Measurements from ENCODE around the gene TBX15. TPM values are rescaled to one million over a fixed set of nuclear protein-coding genes. Genes with fewer than 3 reads are reported as not detected.
"Not testable (repeated sequence)": the region's sequence is repeated elsewhere in the genome, so short reads cannot be mapped to it uniquely, and the experiment has no call there.

TBX15 gene
- total RNA-seq, 1 donor from 2014 or later: not detected

DNA sequence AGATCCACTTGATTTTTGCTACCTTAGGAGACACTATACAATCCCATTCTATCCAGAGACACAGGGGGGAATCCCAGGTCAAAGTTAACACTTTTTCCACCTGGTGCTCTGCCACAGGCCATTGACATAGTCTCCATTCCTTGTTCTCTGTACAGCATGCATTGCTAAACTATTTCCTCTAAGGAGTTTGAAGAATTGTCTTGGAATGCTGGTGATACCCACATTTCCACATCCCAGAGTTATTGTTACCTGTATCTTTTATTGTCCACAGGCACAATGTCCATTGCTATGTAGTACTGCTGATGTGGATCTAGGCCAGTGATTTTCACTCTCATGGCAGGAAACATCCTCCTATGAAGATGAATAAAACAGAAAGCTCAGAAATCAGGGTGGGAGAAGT is 61.9 kb downstream of the TBX15 start:
- H3K27ac Mint-ChIP-seq: no peak overlapping the region
- H3K36me3 Mint-ChIP-seq (ENCODE audit: low read depth): no peaks in the 10 kb centered on the region
- H3K4me1 Mint-ChIP-seq: no peaks in the 10 kb centered on the region
- no peaks in the 10 kb centered on the region for H3K27me3 Mint-ChIP-seq
- H3K9me3 Mint-ChIP-seq: no peaks in the 10 kb centered on the region
- DNase-seq: no peak
- H3K4me3 Mint-ChIP-seq: no peak overlapping the region
- intact Hi-C loops (cut with micrococcal nuclease): no loop called here

DNA sequence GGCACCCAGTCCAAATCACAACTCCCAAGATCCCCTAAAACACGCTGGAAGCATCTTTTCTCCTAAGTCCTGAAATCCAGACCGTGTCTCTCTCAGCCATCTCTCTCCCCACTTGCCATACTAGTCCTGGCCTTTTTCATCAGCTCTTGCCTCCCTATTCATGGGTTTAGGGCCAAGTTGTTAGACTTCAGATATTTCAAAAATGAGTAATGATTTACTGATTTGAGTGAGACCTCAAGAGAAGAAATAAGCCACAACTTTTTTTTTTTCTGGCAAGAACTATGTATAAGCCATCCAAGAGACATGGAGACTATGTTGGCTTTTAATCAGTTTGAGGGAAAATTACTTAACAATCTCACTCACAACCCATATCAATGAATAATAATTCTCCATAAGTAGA is 62.5 kb downstream of the TBX15 start:
- no peaks in the 10 kb centered on the region for H3K4me1 Mint-ChIP-seq
- H3K4me3 Mint-ChIP-seq: no peak overlapping the region
- DNase-seq: no peak
- no peaks in the 10 kb centered on the region for H3K9me3 Mint-ChIP-seq
- intact Hi-C loops (cut with micrococcal nuclease): no loop called here
- H3K27ac Mint-ChIP-seq: no peak overlapping the region
- no peaks in the 10 kb centered on the region for H3K36me3 Mint-ChIP-seq (ENCODE audit: low read depth)
- H3K27me3 Mint-ChIP-seq: no peaks in the 10 kb centered on the region

- no peaks in the 10 kb centered on the region for H3K36me3 Mint-ChIP-seq (ENCODE audit: low read depth)
- H3K4me3 Mint-ChIP-seq: no peak overlapping the region
- no peak for DNase-seq
- intact Hi-C loops (cut with micrococcal nuclease): no loop called here
- no peaks in the 10 kb centered on the region for H3K27me3 Mint-ChIP-seq
- no peaks in the 10 kb centered on the region for H3K4me1 Mint-ChIP-seq
- H3K27ac Mint-ChIP-seq: no peak overlapping the region
- no peaks in the 10 kb centered on the region for H3K9me3 Mint-ChIP-seq
Measured at GRCh38 chr1:118923319-118923718, 64.8 kb downstream of the TBX15 start.

- intact Hi-C loops (cut with micrococcal nuclease): no loop called here
- H3K27me3 Mint-ChIP-seq: no peaks in the 10 kb centered on the region
- no peak for DNase-seq
- H3K4me3 Mint-ChIP-seq: no peak overlapping the region
- no peaks in the 10 kb centered on the region for H3K4me1 Mint-ChIP-seq
- no peak overlapping the region for H3K27ac Mint-ChIP-seq
- no peaks in the 10 kb centered on the region for H3K36me3 Mint-ChIP-seq (ENCODE audit: low read depth)
- H3K9me3 Mint-ChIP-seq: no peaks in the 10 kb centered on the region
Measured at GRCh38 chr1:118921994-118922393, 66.1 kb downstream of the TBX15 start.

DNA sequence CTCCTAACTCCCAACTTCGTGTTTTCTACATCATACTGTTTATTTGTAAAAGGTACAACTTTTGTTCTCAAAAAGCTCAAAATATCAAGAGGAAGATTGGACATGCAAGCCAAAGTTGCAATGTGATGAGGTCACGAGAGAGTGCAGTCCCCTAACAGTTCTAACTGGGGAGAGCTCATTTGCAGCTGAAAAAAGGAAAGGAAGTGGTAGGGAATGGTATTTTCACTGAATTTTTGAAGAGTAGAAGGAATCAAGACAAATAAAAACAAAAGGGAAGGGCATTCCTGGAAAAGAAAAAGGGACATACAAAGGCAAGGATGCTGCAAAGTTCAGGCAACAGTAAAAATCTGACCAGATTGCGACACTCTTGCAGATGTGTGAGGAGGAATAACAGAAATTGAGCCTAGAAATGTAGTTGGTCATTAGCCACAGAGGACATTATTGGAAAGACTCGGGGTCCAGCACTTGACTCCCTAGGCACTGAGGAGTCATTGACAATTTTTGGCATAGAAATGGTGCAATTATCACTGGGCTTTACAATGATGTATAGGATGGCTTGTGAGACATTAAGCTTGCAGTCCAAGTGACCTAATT is 67.9 kb downstream of the TBX15 start:
- Mint-ChIP-seq H3K4me1 (no peaks in the 10 kb centered on the region), H3K27me3 (no peaks in the 10 kb centered on the region), H3K4me3 (no peak overlapping the region), H3K9me3 (no peaks in the 10 kb centered on the region), H3K36me3 (ENCODE audit: low read depth) (no peaks in the 10 kb centered on the region), H3K27ac (no peak overlapping the region)
- intact Hi-C loops (cut with micrococcal nuclease): no loop called here
- no peak for DNase-seq

GRCh38 chr1:118918940-118919259 is 69.2 kb downstream of the TBX15 start:
- intact Hi-C loops (cut with micrococcal nuclease): no loop called here
- Mint-ChIP-seq H3K4me3 (no peak overlapping the region), H3K27me3 (no peaks in the 10 kb centered on the region), H3K9me3 (no peaks in the 10 kb centered on the region), H3K36me3 (ENCODE audit: low read depth) (no peaks in the 10 kb centered on the region), H3K4me1 (no peaks in the 10 kb centered on the region), H3K27ac (no peak overlapping the region)
- DNase-seq: no peak

GRCh38 chr1:118918230-118918939 is 69.8 kb downstream of the TBX15 start:
- Mint-ChIP-seq H3K27me3 (no peaks in the 10 kb centered on the region), H3K36me3 (ENCODE audit: low read depth) (no peaks in the 10 kb centered on the region), H3K4me1 (no peaks in the 10 kb centered on the region), H3K4me3 (no peak overlapping the region), H3K9me3 (no peaks in the 10 kb centered on the region), H3K27ac (no peak overlapping the region)
- DNase-seq: no peak
- intact Hi-C loops (cut with micrococcal nuclease): no loop called here

DNA sequence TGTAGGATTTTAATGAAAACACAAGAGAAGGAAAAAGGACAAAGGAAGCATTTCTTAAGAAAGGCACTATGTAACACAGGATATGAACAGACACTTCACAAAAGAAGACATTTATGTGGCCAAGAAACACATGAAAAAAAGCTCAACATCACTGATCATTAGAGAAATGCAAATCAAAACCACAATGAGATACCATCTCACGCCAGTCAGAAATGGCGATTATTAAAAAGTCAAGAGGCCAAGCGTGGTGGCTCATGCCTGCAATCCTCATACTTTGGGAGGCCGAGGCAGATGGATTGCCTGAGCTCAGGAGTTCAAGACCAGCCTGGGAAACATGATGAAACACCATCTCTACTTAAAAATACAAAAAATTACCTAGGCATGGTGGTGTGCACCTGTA is 71.8 kb downstream of the TBX15 start:
- DNase-seq; intact Hi-C loops (cut with micrococcal nuclease); H3K4me1 Mint-ChIP-seq; H3K27me3 Mint-ChIP-seq; H3K9me3 Mint-ChIP-seq; H3K36me3 Mint-ChIP-seq (ENCODE audit: low read depth); H3K27ac Mint-ChIP-seq; H3K4me3 Mint-ChIP-seq: not testable (repeated sequence)

DNA sequence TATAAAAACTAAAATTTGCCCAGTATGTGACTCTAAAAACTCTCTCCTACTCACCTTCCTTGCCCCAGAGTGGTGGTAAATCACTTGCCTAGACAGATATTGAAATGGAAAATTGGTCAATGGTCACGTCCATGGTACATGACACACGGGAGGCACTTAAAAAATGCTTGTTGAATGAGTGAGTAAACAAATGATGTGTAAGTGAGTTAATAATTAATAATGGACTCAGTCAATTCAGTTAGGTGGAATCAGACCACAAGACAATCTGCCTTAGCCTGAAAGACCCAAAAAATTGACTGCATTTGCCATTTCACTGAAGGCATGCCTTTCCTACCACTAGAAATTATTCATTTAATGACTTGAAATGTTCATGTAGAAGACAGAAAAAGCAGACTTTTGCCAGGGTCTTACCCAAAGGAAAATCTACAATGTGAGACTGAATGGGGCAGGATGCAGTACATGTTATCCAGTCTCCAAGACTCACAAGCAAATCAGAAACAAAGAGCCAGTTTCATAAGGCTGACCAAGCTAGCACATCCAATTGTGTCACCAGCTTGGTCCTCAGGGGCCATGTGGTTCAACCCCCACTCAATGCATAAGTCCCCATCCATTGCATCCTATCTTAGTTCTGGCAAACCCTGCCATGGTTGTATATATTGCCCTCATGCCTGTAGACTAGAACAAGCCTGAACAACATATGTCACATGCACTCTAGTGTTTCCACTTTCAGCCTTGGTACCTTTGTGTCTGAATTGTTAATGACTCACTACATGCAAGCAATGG is 73.6 kb downstream of the TBX15 start:
- no peaks in the 10 kb centered on the region for H3K36me3 Mint-ChIP-seq (ENCODE audit: low read depth)
- no peaks in the 10 kb centered on the region for H3K9me3 Mint-ChIP-seq
- H3K4me1 Mint-ChIP-seq: no peaks in the 10 kb centered on the region
- H3K27ac Mint-ChIP-seq: no peak overlapping the region
- DNase-seq: no peak
- no peak overlapping the region for H3K4me3 Mint-ChIP-seq
- no peaks in the 10 kb centered on the region for H3K27me3 Mint-ChIP-seq
- intact Hi-C loops (cut with micrococcal nuclease): no loop called here

DNA sequence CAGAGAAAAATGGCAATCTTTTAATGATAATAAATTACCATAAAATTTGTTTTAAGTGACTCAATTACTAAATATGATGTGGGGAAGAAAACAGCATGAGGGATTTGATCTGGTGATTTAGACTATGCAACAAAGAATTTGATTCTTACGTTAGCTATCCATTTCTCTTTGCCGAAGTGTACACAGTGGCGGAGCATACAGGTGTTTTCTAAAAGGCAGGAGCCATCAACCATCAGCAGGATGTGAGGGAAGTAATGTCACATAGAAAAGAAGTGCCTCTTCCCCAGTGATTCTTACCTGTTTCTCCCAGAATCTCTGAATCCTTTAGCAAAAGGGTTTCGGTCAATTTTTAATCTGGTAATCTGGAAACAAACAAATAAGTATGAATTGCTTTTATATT is 74.3 kb downstream of the TBX15 start:
- intact Hi-C loops (cut with micrococcal nuclease): no loop called here
- Mint-ChIP-seq H3K9me3 (no peaks in the 10 kb centered on the region), H3K36me3 (ENCODE audit: low read depth) (no peaks in the 10 kb centered on the region), H3K27ac (no peak overlapping the region), H3K4me3 (no peak overlapping the region), H3K4me1 (no peaks in the 10 kb centered on the region), H3K27me3 (no peaks in the 10 kb centered on the region)
- DNase-seq: no peak

GRCh38 chr1:118912574-118912973 is 75.6 kb downstream of the TBX15 start:
- no peak for DNase-seq
- H3K36me3 Mint-ChIP-seq (ENCODE audit: low read depth): no peaks in the 10 kb centered on the region
- no peaks in the 10 kb centered on the region for H3K27me3 Mint-ChIP-seq
- H3K4me1 Mint-ChIP-seq: no peaks in the 10 kb centered on the region
- H3K27ac Mint-ChIP-seq: no peak overlapping the region
- no peak overlapping the region for H3K4me3 Mint-ChIP-seq
- H3K9me3 Mint-ChIP-seq: no peaks in the 10 kb centered on the region
- intact Hi-C loops (cut with micrococcal nuclease): no loop called here

- Mint-ChIP-seq H3K4me3 (no peak overlapping the region), H3K36me3 (ENCODE audit: low read depth) (no peaks in the 10 kb centered on the region), H3K27ac (no peak overlapping the region), H3K27me3 (no peaks in the 10 kb centered on the region), H3K9me3 (no peaks in the 10 kb centered on the region), H3K4me1 (no peaks in the 10 kb centered on the region)
- DNase-seq: no peak
- intact Hi-C loops (cut with micrococcal nuclease): no loop called here
Measured at GRCh38 chr1:118911571-118911970, 76.6 kb downstream of the TBX15 start.

- intact Hi-C loops (cut with micrococcal nuclease): no loop called here
- Mint-ChIP-seq H3K27me3 (no peaks in the 10 kb centered on the region), H3K4me1 (no peaks in the 10 kb centered on the region), H3K36me3 (ENCODE audit: low read depth) (no peaks in the 10 kb centered on the region), H3K4me3 (no peak overlapping the region), H3K9me3 (no peaks in the 10 kb centered on the region), H3K27ac (no peak overlapping the region)
- no peak for DNase-seq
Measured at GRCh38 chr1:118907466-118907865, 80.7 kb downstream of the TBX15 start.

GRCh38 chr1:118905671-118906070 is 82.5 kb downstream of the TBX15 start:
- no peaks in the 10 kb centered on the region for H3K4me1 Mint-ChIP-seq
- no peaks in the 10 kb centered on the region for H3K9me3 Mint-ChIP-seq
- no peak overlapping the region for H3K27ac Mint-ChIP-seq
- intact Hi-C loops (cut with micrococcal nuclease): no loop called here
- no peak overlapping the region for H3K4me3 Mint-ChIP-seq
- no peak for DNase-seq
- no peaks in the 10 kb centered on the region for H3K36me3 Mint-ChIP-seq (ENCODE audit: low read depth)
- no peaks in the 10 kb centered on the region for H3K27me3 Mint-ChIP-seq

Data from activated CD4-positive, alpha-beta T cell treated with anti-CD3 and anti-CD28 coated beads, Interleukin-2, amount 10 ng/mL, durations not matched to agents 24 days and 14 days (primary cell).